Measurements from ENCODE around the gene DNAH10. TPM values are rescaled to one million over a fixed set of nuclear protein-coding genes. Genes with fewer than 3 reads are reported as not detected.

Gene DNAH10
- total RNA-seq, 1 experiment from 2014 or later, result 0.14 TPM

DNA sequence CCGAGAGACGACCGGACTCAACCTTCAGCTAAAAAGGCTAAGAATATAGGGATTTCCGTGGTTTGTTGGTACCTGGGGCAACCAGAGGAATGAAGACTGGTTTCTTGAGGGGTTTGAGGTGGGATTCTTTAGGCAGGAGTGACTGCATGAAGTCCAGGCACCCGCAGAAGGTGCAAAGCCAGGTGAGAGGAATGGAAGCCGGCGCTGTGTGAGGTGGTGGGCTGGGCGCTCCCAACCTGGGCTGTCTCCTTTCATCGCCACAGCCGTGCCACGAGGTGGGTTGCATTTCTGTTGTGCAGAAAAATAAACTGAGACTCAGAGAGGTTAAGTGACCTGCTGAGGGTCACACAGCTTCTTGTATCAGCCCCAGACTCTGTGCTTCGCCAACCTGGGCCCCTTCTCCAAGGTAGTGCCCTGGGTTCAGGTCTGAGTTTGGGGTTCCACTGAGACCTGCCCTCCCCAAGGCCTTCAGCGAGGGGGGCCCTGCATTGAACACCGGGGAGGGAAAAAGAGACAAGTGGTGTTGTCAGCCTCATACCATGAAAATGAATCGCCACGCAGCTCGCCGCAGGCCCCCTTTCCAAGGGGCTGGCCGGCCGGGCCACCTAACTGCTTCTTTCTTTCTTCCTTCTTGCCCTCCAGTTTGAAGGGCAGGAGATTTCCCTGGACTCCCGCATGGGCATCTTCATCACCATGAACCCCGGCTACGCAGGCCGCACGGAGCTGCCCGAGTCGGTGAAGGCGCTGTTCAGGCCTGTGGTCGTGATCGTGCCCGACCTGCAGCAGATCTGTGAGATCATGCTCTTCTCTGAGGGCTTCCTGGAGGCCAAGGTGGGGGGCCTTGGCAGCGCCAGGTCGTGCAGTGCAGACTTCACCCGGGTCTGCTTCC lies 88.4 kb downstream of the DNAH10 start:
- no TSS peak for BruUV-seq (replicated peaks)
- no peak for DNase-seq
- H3K4me1 Mint-ChIP-seq (ENCODE audit: low read depth, unreplicated experiment), result no peaks in the 10 kb centered on the region
- H3K36me3 Mint-ChIP-seq (ENCODE audit: insufficient read depth, unreplicated experiment), result no peaks in the 10 kb centered on the region
- H3K27ac Mint-ChIP-seq (ENCODE audit: unreplicated experiment), result no peak overlapping the region
- H3K9me3 Mint-ChIP-seq (ENCODE audit: low read depth, unreplicated experiment), result no peaks in the 10 kb centered on the region
- H3K27me3 Mint-ChIP-seq (ENCODE audit: unreplicated experiment), result peaks cover 73% of the 10 kb centered on the region
- intact Hi-C loops (cut with micrococcal nuclease; ENCODE audit: unreplicated experiment), result no loop called here
- CTCF ChIA-PET, result no interaction called here
- no peak overlapping the region for H3K4me3 Mint-ChIP-seq (ENCODE audit: low read depth, unreplicated experiment)
- TF ChIP-seq, protein P1, sequence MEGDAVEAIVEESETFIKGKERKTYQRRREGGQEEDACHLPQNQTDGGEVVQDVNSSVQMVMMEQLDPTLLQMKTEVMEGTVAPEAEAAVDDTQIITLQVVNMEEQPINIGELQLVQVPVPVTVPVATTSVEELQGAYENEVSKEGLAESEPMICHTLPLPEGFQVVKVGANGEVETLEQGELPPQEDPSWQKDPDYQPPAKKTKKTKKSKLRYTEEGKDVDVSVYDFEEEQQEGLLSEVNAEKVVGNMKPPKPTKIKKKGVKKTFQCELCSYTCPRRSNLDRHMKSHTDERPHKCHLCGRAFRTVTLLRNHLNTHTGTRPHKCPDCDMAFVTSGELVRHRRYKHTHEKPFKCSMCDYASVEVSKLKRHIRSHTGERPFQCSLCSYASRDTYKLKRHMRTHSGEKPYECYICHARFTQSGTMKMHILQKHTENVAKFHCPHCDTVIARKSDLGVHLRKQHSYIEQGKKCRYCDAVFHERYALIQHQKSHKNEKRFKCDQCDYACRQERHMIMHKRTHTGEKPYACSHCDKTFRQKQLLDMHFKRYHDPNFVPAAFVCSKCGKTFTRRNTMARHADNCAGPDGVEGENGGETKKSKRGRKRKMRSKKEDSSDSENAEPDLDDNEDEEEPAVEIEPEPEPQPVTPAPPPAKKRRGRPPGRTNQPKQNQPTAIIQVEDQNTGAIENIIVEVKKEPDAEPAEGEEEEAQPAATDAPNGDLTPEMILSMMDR (IDR thresholded peaks at IDR 0.05; ENCODE audit: unreplicated experiment), result no peak

DNA sequence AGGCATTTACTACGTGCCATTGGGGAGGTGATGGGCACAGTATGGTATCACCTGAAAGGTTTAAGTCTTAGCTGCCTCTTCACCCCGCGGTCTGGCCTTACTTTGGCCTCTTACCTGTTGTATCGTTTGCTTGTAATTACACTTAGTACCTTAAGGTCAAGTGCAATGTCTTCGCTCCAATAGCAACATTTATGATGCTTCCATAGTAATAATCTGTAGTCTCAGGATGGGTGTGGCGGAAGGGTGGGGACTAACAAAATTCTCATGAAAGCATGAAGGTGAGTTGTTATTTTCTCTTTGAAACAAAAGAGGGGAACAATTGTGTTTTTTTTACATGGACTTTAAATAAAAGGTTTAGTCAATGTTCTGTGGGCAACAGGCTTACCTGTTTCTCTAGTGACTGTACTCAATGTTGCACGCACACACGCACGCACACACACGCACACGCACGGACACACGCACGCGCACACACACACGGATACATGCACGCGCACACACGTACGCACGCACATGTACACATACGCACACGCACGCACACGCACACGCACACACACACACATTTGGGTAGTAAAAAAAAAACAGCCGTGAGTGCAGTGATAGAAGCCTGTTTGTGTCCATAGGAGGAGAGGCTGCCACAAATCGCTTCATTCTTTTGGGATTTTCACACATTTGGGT lies 91.4 kb downstream of the DNAH10 start:
- CTCF ChIA-PET, result interaction anchor here (0.7 kb wide), 1 partner anchor 10 kb away, joined by 9 read pairs; no protein-coding TSS in a partner anchor
- TF ChIP-seq, protein P1 (IDR thresholded peaks at IDR 0.05; ENCODE audit: unreplicated experiment), result no peak
- Mint-ChIP-seq H3K36me3 (ENCODE audit: insufficient read depth, unreplicated experiment) (no peaks in the 10 kb centered on the region), H3K27ac (ENCODE audit: unreplicated experiment) (no peak overlapping the region), H3K9me3 (ENCODE audit: low read depth, unreplicated experiment) (no peaks in the 10 kb centered on the region), H3K27me3 (ENCODE audit: unreplicated experiment) (peaks cover 53% of the 10 kb centered on the region), H3K4me1 (ENCODE audit: low read depth, unreplicated experiment) (no peaks in the 10 kb centered on the region), H3K4me3 (ENCODE audit: low read depth, unreplicated experiment) (no peak overlapping the region)
- intact Hi-C loops (cut with micrococcal nuclease; ENCODE audit: unreplicated experiment), result no loop called here
- BruUV-seq (replicated peaks), result no TSS peak
- no peak for DNase-seq

DNA sequence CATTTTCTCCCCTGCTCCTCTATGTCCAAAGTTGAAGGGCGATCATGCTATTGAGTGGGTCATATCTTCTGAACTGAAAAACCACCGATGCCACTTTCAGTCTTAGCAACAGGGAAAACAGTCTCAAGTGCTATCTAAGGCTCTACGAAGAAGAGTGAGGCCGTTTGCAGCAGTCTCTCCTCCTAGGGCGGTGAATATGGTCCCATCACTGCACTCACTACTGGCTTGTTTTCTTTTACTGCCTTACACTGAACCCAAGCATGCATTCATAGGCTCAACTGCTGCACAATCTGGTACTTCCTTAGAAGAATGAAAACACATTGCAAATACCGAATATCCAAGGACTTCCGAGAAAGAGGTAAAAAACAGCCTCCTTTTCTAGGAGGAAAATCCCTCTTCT lies 92.1 kb downstream of the DNAH10 start:
- intact Hi-C loops (cut with micrococcal nuclease; ENCODE audit: unreplicated experiment), result no loop called here
- H3K4me3 Mint-ChIP-seq (ENCODE audit: low read depth, unreplicated experiment), result no peak overlapping the region
- no peaks in the 10 kb centered on the region for H3K9me3 Mint-ChIP-seq (ENCODE audit: low read depth, unreplicated experiment)
- H3K27ac Mint-ChIP-seq (ENCODE audit: unreplicated experiment), result no peak overlapping the region
- H3K27me3 Mint-ChIP-seq (ENCODE audit: unreplicated experiment), result peaks cover 53% of the 10 kb centered on the region
- TF ChIP-seq, protein P1 (IDR thresholded peaks at IDR 0.05; ENCODE audit: unreplicated experiment), result no peak
- DNase-seq, result no peak
- H3K36me3 Mint-ChIP-seq (ENCODE audit: insufficient read depth, unreplicated experiment), result no peaks in the 10 kb centered on the region
- H3K4me1 Mint-ChIP-seq (ENCODE audit: low read depth, unreplicated experiment), result no peaks in the 10 kb centered on the region
- CTCF ChIA-PET, result interaction anchor here (0.7 kb wide), 1 partner anchor 10 kb away, joined by 9 read pairs; no protein-coding TSS in a partner anchor
- BruUV-seq (replicated peaks), result no TSS peak

DNA sequence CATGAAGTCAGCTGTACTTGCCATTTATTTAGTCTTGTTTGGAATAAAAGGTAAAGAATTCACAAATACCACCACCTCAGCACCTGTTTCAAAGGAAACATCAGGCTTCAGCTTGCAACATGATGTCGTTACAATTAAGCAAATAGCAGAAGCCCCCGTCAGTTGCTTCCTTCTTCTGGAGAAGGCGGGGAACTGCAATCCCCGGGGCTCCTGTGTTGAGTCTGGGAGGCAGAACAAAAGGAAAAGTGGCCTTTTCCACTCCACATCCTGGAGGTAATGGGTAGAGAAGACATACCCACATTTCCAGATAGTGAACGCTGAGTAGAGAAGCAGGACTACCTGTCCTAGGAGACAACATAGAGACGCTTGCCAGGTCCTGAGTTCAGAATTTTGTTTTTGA lies 92.8 kb downstream of the DNAH10 start:
- TF ChIP-seq, protein P1 (IDR thresholded peaks at IDR 0.05; ENCODE audit: unreplicated experiment), result no peak
- DNase-seq, result no peak
- H3K9me3 Mint-ChIP-seq (ENCODE audit: low read depth, unreplicated experiment), result no peaks in the 10 kb centered on the region
- no peak overlapping the region for H3K27ac Mint-ChIP-seq (ENCODE audit: unreplicated experiment)
- no TSS peak for BruUV-seq (replicated peaks)
- intact Hi-C loops (cut with micrococcal nuclease; ENCODE audit: unreplicated experiment), result no loop called here
- peaks cover 47% of the 10 kb centered on the region for H3K27me3 Mint-ChIP-seq (ENCODE audit: unreplicated experiment)
- no peaks in the 10 kb centered on the region for H3K36me3 Mint-ChIP-seq (ENCODE audit: insufficient read depth, unreplicated experiment)
- CTCF ChIA-PET, result no interaction called here
- H3K4me3 Mint-ChIP-seq (ENCODE audit: low read depth, unreplicated experiment), result no peak overlapping the region
- H3K4me1 Mint-ChIP-seq (ENCODE audit: low read depth, unreplicated experiment), result no peaks in the 10 kb centered on the region

Measured in Calu3 (cell line).